Measurements from ENCODE around the gene CLCN6. TPM values are rescaled to one million over a fixed set of nuclear protein-coding genes. Genes with fewer than 3 reads are reported as not detected.
A peak's percentile ranks its signal among the peaks of the same experiment; 100 is the strongest.

Gene CLCN6
- total and polyA plus RNA-seq, 2 of the 13 experiments (the other 11 are each of a cell fraction or from before 2014, with no cell fraction given) = 14.9 to 19.3 TPM

DNA sequence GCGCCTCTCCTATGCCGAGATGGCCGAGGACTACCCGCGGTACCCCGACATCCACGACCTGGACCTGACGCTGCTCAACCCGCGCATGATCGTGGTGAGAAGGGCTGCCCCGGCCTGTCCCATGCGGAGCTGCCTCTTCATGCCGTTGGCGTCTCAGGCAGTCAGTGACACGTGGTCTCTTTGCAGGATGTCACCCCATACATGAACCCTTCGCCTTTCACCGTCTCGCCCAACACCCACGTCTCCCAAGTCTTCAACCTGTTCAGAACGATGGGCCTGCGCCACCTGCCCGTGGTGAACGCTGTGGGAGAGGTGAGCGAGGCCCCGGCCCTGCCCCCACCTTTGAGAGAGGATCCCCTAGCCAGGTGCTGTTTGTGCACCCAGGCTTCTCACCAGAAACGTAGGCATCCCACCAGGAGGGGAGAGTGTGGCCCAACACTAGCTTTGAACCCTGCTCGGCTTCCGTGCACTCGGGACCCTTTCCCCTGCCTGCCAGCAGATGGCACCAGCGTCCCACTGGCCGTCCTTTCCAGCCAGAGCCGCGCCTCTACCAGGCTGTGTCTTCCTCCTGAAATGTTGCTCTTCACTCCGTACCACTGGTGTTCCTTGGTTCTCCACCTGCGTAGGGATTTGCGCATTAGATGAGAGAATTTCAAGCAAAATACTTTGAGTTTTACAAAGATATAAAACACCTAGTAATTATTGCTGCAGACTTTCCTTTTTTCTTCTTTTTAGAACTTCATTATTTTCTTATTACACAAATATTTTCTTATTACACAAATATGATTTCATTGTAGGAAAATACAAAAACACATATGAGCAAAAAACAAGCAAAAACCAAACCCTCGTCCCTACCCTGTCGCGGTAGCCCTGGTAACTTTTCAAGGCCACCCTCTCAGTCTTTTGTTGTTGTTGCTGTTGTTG, 32.6 kb downstream of the CLCN6 start (continued):
- TF ChIP-seq, protein P1, sequence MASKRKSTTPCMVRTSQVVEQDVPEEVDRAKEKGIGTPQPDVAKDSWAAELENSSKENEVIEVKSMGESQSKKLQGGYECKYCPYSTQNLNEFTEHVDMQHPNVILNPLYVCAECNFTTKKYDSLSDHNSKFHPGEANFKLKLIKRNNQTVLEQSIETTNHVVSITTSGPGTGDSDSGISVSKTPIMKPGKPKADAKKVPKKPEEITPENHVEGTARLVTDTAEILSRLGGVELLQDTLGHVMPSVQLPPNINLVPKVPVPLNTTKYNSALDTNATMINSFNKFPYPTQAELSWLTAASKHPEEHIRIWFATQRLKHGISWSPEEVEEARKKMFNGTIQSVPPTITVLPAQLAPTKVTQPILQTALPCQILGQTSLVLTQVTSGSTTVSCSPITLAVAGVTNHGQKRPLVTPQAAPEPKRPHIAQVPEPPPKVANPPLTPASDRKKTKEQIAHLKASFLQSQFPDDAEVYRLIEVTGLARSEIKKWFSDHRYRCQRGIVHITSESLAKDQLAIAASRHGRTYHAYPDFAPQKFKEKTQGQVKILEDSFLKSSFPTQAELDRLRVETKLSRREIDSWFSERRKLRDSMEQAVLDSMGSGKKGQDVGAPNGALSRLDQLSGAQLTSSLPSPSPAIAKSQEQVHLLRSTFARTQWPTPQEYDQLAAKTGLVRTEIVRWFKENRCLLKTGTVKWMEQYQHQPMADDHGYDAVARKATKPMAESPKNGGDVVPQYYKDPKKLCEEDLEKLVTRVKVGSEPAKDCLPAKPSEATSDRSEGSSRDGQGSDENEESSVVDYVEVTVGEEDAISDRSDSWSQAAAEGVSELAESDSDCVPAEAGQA (IDR thresholded peaks at IDR 0.05; ENCODE audit: low read depth) = no peak
- TF ChIP-seq, protein P1 (CRISPR knock-in tag; IDR thresholded peaks at IDR 0.05; ENCODE audit: borderline replicate concordance) = no peak
- TF ChIP-seq ELF4 (CRISPR knock-in tag; IDR thresholded peaks at IDR 0.05; ENCODE audit: borderline replicate concordance) (no peak), ELK4 (CRISPR knock-in tag; IDR thresholded peaks at IDR 0.05; ENCODE audit: borderline replicate concordance) (no peak), GATAD1 (CRISPR knock-in tag; IDR thresholded peaks at IDR 0.05) (0 out of 2 replicates have a peak, but pooled peaks have one; percentile 44), GZF1 (CRISPR knock-in tag; IDR thresholded peaks at IDR 0.05) (no peak), ZNF800 (CRISPR knock-in tag; IDR thresholded peaks at IDR 0.05) (no peak), ETS1 (CRISPR knock-in tag; IDR thresholded peaks at IDR 0.05) (no peak), ZNF326 (CRISPR knock-in tag; IDR thresholded peaks at IDR 0.05; ENCODE audit: borderline replicate concordance) (no peak), BRD4 (CRISPR knock-in tag; IDR thresholded peaks at IDR 0.05) (no peak), EP300 (IDR thresholded peaks at IDR 0.05; ENCODE audit: low read depth in 2 of 2, low read length in 2 of 2) (no peak), EP300 (CRISPR knock-in tag; IDR thresholded peaks at IDR 0.05; ENCODE audit: borderline replicate concordance) (no peak), RXRA (CRISPR knock-in tag; IDR thresholded peaks at IDR 0.05) (peak; percentile 17; the same call in 1 of the 2 replicates)
- TF ChIP-seq, protein P2, sequence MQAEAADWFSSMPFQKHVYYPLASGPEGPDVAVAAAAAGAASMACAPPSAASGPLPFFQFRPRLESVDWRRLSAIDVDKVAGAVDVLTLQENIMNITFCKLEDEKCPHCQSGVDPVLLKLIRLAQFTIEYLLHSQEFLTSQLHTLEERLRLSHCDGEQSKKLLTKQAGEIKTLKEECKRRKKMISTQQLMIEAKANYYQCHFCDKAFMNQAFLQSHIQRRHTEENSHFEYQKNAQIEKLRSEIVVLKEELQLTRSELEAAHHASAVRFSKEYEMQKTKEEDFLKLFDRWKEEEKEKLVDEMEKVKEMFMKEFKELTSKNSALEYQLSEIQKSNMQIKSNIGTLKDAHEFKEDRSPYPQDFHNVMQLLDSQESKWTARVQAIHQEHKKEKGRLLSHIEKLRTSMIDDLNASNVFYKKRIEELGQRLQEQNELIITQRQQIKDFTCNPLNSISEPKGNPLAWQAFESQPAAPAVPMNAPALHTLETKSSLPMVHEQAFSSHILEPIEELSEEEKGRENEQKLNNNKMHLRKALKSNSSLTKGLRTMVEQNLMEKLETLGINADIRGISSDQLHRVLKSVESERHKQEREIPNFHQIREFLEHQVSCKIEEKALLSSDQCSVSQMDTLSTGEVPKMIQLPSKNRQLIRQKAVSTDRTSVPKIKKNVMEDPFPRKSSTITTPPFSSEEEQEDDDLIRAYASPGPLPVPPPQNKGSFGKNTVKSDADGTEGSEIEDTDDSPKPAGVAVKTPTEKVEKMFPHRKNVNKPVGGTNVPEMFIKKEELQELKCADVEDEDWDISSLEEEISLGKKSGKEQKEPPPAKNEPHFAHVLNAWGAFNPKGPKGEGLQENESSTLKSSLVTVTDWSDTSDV (CRISPR knock-in tag; IDR thresholded peaks at IDR 0.05) = no peak

Data from HepG2 (cell line).